Panc1 (cell line): ENCODE results near the gene MARCHF9.

Experiments used
- CTCF ChIP-seq: fragments of 450-650 bp; IDR thresholded peaks from 2 replicates; pipeline ENCODE4 v1.5.1; 2017; ENCODE audit warnings: mild to moderate bottlenecking
- SIN3A ChIP-seq: IDR thresholded peaks from 2 replicates; pipeline ENCODE4 v1.6.1; 2012; ENCODE audit warnings: low read depth, mild to moderate bottlenecking, low read length, moderate library complexity, borderline replicate concordance; ENCODE audit not compliant: insufficient read depth
- TCF7L2 ChIP-seq: IDR thresholded peaks from 2 replicates; pipeline ENCODE4 v1.6.1; 2011; ENCODE audit warnings: mild to moderate bottlenecking, low read depth, low read length, inconsistent platforms

- TF ChIP-seq CTCF (no peak), SIN3A (no peak), TCF7L2 (no peak)
These were observed 22.5 kb downstream of the MARCHF9 start for GRCh38 chr12:57777367-57777766.
